ENCODE data around the gene SAP30L. TPM values are rescaled to one million over a fixed set of nuclear protein-coding genes. Genes with fewer than 3 reads are reported as not detected.

Gene SAP30L
- total and polyA plus RNA-seq, 8 donors: 12.4 to 22.1 (median 13.8) TPM

GRCh38 chr5:154422298-154422697, 23.5 kb upstream of the SAP30L start:
- H3K9me3 ChIP-seq: no peaks in the 10 kb centered on the region
- no peak overlapping the region for H3K27ac ChIP-seq
- FAIRE-seq: no peak
- peaks cover 0 to 6% (median 0%) of the 10 kb centered on the region in 3 donors for H3K4me1 ChIP-seq
- H3K36me3 ChIP-seq: no peaks in the 10 kb centered on the region
- WGBS, 2 donors: 84 to 89% methylated on average over 2 of the region's 2 CpGs
- H3K27me3 ChIP-seq: no peaks in the 10 kb centered on the region
- intact Hi-C loops (cut with DNase I): no loop called here
- ATAC-seq: no peak
- no peak for DNase-seq
- TF ChIP-seq, protein P1, sequence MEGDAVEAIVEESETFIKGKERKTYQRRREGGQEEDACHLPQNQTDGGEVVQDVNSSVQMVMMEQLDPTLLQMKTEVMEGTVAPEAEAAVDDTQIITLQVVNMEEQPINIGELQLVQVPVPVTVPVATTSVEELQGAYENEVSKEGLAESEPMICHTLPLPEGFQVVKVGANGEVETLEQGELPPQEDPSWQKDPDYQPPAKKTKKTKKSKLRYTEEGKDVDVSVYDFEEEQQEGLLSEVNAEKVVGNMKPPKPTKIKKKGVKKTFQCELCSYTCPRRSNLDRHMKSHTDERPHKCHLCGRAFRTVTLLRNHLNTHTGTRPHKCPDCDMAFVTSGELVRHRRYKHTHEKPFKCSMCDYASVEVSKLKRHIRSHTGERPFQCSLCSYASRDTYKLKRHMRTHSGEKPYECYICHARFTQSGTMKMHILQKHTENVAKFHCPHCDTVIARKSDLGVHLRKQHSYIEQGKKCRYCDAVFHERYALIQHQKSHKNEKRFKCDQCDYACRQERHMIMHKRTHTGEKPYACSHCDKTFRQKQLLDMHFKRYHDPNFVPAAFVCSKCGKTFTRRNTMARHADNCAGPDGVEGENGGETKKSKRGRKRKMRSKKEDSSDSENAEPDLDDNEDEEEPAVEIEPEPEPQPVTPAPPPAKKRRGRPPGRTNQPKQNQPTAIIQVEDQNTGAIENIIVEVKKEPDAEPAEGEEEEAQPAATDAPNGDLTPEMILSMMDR (IDR thresholded peaks at IDR 0.05): no peak
- no peak overlapping the region for H3K4me3 ChIP-seq

- ATAC-seq (no peak), FAIRE-seq (no peak), DNase-seq (no peak)
- Histone ChIP-seq H3K9me3 (no peaks in the 10 kb centered on the region), H3K4me1 (peaks cover 0 to 6% (median 0%) of the 10 kb centered on the region in 3 donors), H3K36me3 (no peaks in the 10 kb centered on the region), H3K4me3 (no peak overlapping the region), H3K27ac (no peak overlapping the region), H3K27me3 (no peaks in the 10 kb centered on the region)
- intact Hi-C loops (cut with DNase I): no loop called here
- TF ChIP-seq, protein P1 (IDR thresholded peaks at IDR 0.05): no peak
- 96 to 97% methylated on average over 3 of the region's 3 CpGs for WGBS, 2 donors
These were observed 17.6 kb upstream of the SAP30L start for GRCh38 chr5:154428208-154428607.

- ATAC-seq (no peak), FAIRE-seq (no peak), DNase-seq (no peak)
- intact Hi-C loops (cut with DNase I): no loop called here
- Histone ChIP-seq H3K27ac (no peak overlapping the region), H3K4me3 (no peak overlapping the region), H3K27me3 (no peaks in the 10 kb centered on the region), H3K36me3 (no peaks in the 10 kb centered on the region), H3K9me3 (no peaks in the 10 kb centered on the region), H3K4me1 (peaks cover 0 to under 1% (median 0%) of the 10 kb centered on the region in 3 donors)
- TF ChIP-seq, protein P1 (IDR thresholded peaks at IDR 0.05): no peak
- 95 to 100% methylated on average over 1 of the region's 1 CpG for WGBS, 2 donors
These were observed 16.5 kb upstream of the SAP30L start for GRCh38 chr5:154429341-154429740.

GRCh38 chr5:154430466-154430865, 15.3 kb upstream of the SAP30L start:
- TF ChIP-seq, protein P1 (IDR thresholded peaks at IDR 0.05): no peak
- FAIRE-seq (no peak), DNase-seq (no peak), ATAC-seq (no peak)
- no peaks in the 10 kb centered on the region for H3K4me1 ChIP-seq
- intact Hi-C loops (cut with DNase I): no loop called here
- H3K27me3 ChIP-seq: no peaks in the 10 kb centered on the region
- 72 to 82% methylated on average over 4 of the region's 4 CpGs for WGBS, 2 donors
- H3K4me3 ChIP-seq: no peak overlapping the region
- H3K36me3 ChIP-seq: no peaks in the 10 kb centered on the region
- no peaks in the 10 kb centered on the region for H3K9me3 ChIP-seq
- no peak overlapping the region for H3K27ac ChIP-seq

- no peak overlapping the region for H3K4me3 ChIP-seq
- H3K4me1 ChIP-seq: no peaks in the 10 kb centered on the region
- intact Hi-C loops (cut with DNase I): no loop called here
- no peak overlapping the region for H3K27ac ChIP-seq
- FAIRE-seq (no peak), ATAC-seq (no peak), DNase-seq (no peak)
- H3K9me3 ChIP-seq: no peaks in the 10 kb centered on the region
- no peaks in the 10 kb centered on the region for H3K36me3 ChIP-seq
- TF ChIP-seq, protein P1 (IDR thresholded peaks at IDR 0.05): no peak
- H3K27me3 ChIP-seq: no peaks in the 10 kb centered on the region
- 74 to 90% methylated on average over 4 of the region's 4 CpGs for WGBS, 2 donors
These were observed 14.7 kb upstream of the SAP30L start for GRCh38 chr5:154430961-154431630.
